GM06990 (cell line): Measurements from ENCODE around the gene FSTL4.
A peak's percentile ranks its signal among the peaks of the same experiment; 100 is the strongest.

ENCODE experiments used
- DNase-seq: peaks from one replicate; pipeline ENCODE4 v3.0.0-alpha.2; 2011; ENCODE audit not compliant: insufficient read length; ENCODE audit errors: extremely low read depth
- H3K27me3 ChIP-seq: replicated peaks from 2 replicates; pipeline ENCODE4 v1.6.0; 2011; ENCODE audit warnings: low read length; ENCODE audit not compliant: control insufficient read depth, insufficient read depth
- H3K36me3 ChIP-seq: 2 replicates; pipeline ENCODE4 v1.5.1; 2011; ENCODE audit warnings: low read length; ENCODE audit not compliant: control insufficient read depth, insufficient read depth
- H3K4me3 ChIP-seq: replicated peaks from 2 replicates; pipeline ENCODE4 v1.5.1; 2011; ENCODE audit warnings: low read depth, mild to moderate bottlenecking, control low read depth, low read length
- TF ChIP-seq, protein P1 (sequence below): IDR thresholded peaks from 2 replicates; pipeline ENCODE4 v1.5.1; 2011; ENCODE audit warnings: low read length, control low read depth, mild to moderate bottlenecking, inconsistent platforms; ENCODE audit not compliant: insufficient read depth, poor library complexity, severe bottlenecking

Gene FSTL4

DNA sequence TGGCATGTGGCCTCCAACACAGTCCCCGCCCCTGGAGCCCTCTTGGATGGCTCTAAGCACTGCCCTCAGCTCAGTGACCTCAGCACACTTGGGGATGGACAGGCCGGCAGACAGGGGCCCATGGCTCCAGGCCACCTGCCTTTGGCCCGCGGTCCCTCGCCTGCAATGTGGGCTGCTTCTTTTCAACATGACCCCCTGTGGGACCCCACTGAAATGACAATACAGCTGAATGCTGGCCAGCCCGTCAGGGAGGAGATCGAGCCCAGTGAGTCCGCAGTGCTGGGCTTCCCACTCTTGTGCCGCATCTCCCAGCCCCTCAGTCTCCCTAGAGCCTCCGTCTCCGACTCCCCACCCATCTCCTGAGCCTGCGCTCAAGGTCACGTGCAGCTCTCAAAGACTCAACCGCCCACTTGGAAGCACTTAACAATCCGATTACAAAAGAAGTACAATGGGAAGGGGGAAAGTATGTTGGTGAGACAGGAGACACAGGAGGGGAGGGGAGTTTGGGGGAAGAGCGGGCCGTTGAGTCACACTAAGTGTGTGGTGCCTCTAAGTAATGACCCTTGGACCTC lies 321.6 kb downstream of the FSTL4 start:
- Histone ChIP-seq H3K4me3 (no peak overlapping the region), H3K27me3 (peaks cover 3% of the 10 kb centered on the region), H3K36me3 (no peaks in the 10 kb centered on the region)
- no peak for DNase-seq
- TF ChIP-seq, protein P1, sequence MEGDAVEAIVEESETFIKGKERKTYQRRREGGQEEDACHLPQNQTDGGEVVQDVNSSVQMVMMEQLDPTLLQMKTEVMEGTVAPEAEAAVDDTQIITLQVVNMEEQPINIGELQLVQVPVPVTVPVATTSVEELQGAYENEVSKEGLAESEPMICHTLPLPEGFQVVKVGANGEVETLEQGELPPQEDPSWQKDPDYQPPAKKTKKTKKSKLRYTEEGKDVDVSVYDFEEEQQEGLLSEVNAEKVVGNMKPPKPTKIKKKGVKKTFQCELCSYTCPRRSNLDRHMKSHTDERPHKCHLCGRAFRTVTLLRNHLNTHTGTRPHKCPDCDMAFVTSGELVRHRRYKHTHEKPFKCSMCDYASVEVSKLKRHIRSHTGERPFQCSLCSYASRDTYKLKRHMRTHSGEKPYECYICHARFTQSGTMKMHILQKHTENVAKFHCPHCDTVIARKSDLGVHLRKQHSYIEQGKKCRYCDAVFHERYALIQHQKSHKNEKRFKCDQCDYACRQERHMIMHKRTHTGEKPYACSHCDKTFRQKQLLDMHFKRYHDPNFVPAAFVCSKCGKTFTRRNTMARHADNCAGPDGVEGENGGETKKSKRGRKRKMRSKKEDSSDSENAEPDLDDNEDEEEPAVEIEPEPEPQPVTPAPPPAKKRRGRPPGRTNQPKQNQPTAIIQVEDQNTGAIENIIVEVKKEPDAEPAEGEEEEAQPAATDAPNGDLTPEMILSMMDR: no peak

DNA sequence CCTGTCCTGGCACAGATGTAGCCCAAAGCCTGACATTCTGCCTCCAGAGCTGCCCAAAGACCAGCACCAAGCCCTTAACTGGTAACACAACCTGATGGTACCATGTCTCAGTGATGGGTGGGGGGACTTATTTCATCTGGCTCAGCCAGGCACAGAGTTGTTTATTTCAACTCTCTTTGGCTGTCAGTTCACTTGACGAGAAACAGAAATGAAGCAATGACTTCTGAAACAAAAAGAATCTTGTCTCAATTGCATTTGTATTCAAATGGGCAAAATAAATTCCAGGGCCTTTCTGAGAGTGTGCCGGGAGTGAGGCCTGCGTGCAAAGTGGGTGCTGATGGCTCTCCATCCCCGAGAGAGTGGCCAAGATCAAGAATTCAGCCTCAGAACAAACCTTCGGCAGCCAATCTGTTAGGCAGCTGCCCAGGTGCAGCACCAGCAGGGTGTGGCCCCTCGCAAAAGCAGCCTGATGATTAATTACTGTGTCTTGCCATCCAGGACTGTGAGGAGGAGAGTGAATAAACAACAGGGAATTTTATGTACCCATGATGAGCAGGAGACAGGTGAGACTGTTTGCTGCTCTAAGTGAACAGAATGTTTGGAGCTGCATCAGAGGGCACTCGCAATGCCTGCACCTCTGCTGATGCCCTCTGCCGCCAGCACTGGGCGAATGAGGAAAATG lies 322.5 kb downstream of the FSTL4 start:
- no peak for DNase-seq
- no peak overlapping the region for H3K4me3 ChIP-seq
- peaks cover 1% of the 10 kb centered on the region; the same call in 1 of the 2 replicates for H3K27me3 ChIP-seq

DNA sequence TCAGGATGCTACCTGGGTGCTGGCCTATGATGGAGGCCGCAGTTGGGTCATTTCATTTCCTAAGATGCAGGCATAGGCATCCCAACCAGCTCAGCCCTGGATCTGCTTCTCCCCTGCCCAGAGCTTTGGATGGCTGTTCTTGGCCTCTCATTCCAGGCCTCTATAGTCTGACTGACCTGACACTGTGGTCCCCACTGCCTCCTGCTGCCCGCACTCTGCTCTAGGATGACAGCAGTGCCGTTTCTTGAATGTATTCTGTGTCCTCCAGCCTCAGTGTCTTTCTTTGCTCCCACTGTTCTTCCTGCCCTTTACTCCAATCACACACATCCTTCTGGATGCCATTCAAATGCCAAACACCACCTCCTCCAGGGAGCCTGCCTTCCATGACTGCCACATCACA lies 324.8 kb downstream of the FSTL4 start:
- no peak for DNase-seq
- TF ChIP-seq, protein P1: peak; percentile 55
- Histone ChIP-seq H3K27me3 (peaks cover 1% of the 10 kb centered on the region; the same call in 1 of the 2 replicates), H3K4me3 (no peak overlapping the region), H3K36me3 (no peaks in the 10 kb centered on the region)

More for the DNA sequence above, 322.5 kb downstream of the FSTL4 start:
- no peaks in the 10 kb centered on the region for H3K36me3 ChIP-seq
- TF ChIP-seq, protein P1: no peak

DNA sequence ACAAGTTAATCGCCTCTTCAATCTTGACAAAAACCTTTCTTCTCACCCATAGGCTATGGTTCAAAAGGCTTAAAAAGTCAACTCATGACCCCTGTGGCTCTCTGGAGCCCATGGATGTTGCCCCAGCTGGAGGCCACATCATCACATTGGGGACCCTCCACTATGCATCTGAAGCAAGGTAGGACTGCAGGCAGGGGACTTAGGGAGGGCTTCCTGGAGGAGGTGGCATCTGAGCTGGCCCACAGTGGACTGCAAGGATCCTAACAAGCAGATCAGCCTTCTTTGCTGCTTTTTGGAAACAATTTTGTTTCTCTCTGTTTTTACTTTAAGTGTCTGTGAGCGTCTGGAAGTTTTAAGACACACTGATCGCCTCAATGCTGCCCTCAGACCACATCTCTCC lies 325.9 kb downstream of the FSTL4 start:
- Histone ChIP-seq H3K4me3 (no peak overlapping the region), H3K27me3 (no peaks in the 10 kb centered on the region; the same call in 1 of the 2 replicates), H3K36me3 (no peaks in the 10 kb centered on the region)
- no peak for DNase-seq
- TF ChIP-seq, protein P1: no peak

DNA sequence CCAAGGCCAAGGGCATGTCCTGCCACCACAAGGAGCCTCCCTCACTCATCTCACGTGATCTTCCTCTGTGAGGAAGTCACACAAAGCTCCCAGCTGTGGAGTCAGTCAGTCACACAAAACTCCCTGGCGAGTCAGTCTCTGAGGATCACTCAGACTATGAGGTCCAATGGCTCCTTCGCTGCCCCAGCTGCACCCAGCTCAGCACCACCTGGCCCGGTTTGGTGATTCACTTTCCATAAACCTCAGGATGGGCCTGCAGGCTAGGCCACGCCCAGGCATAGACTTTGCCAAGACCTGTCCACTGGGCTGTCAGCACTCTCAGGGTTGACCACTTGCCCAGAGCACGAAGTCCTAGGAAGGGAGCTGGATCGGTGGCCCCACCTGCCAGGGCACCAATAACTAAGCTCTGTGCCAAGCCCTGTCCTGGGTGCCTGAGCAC lies 326.7 kb downstream of the FSTL4 start:
- no peak for DNase-seq
- Histone ChIP-seq H3K4me3 (no peak overlapping the region), H3K36me3 (no peaks in the 10 kb centered on the region), H3K27me3 (no peaks in the 10 kb centered on the region; the same call in 1 of the 2 replicates)
- TF ChIP-seq, protein P1: no peak
